GM21367 (cell line): Measurements from ENCODE around the gene CT45A2.
"Not testable (repeated sequence)": the region's sequence is repeated elsewhere in the genome, so short reads cannot be mapped to it uniquely, and the experiment has no call there.

Experiments
- ATAC-seq: cut with Tn5 transposase; IDR thresholded peaks from one replicate; pipeline ENCODE4 v1.9.1; 2021; ENCODE audit not compliant: unreplicated experiment

The CT45A2 gene

GRCh38 chrX:135819912-135820311 is at the start of gene CT45A2:
Gene CT45A2, minus strand, starts transcription at chrX:135820012. Its CDS starts 3,747 bp downstream, at chrX:135816265.
- not testable (repeated sequence) for ATAC-seq

- not testable (repeated sequence) for ATAC-seq
Measured at GRCh38 chrX:135854438-135854837, 34.6 kb upstream of the CT45A2 start, which contains the start of gene CT45A8. Gene CT45A8, minus strand, starts transcription at chrX:135854538. Its CDS starts 3,755 bp downstream, at chrX:135850783.

GRCh38 chrX:135837180-135837579 is 17.4 kb upstream of the CT45A2 start, which contains the start of gene CT45A7:
Gene CT45A7, minus strand, starts transcription at chrX:135837280. Its CDS starts 3,747 bp downstream, at chrX:135833533.
- ATAC-seq, result not testable (repeated sequence)

GRCh38 chrX:135802687-135803086 is 17.1 kb downstream of the CT45A2 start, which contains the start of gene CT45A6:
Gene CT45A6, minus strand, starts transcription at chrX:135802787. Its CDS starts 3,794 bp downstream, at chrX:135798993.
- ATAC-seq, result not testable (repeated sequence)

GRCh38 chrX:135785403-135785802 is 34.4 kb downstream of the CT45A2 start, which contains the start of gene CT45A5:
Gene CT45A5, minus strand, starts transcription at chrX:135785503. Its CDS starts 3,774 bp downstream, at chrX:135781729.
- ATAC-seq, result not testable (repeated sequence)

- not testable (repeated sequence) for ATAC-seq
Measured at GRCh38 chrX:135768091-135768490, 51.7 kb downstream of the CT45A2 start, which contains the start of gene CT45A3. Gene CT45A3, minus strand, starts transcription at chrX:135768191. Its CDS starts 3,747 bp downstream, at chrX:135764444.
